Stimulated activated CD4-positive, alpha-beta T cell treated with anti-CD3 and anti-CD28 coated beads, Interleukin-15, amount 100 ng/mL, for 24 hours (primary cell): ENCODE data around the gene COL1A1.

ENCODE experiments used
- DNase-seq: peaks from one replicate; pipeline ENCODE4 v3.0.0-alpha.2; 2020

Gene COL1A1

GRCh38 chr17:50170662-50171370 lies 30.6 kb downstream of the COL1A1 start:
- DNase-seq, result no peak

GRCh38 chr17:50169881-50170459 lies 31.5 kb downstream of the COL1A1 start:
- DNase-seq, result no peak

GRCh38 chr17:50169121-50169764 lies 32.2 kb downstream of the COL1A1 start:
- DNase-seq, result peak; percentile 69

DNA sequence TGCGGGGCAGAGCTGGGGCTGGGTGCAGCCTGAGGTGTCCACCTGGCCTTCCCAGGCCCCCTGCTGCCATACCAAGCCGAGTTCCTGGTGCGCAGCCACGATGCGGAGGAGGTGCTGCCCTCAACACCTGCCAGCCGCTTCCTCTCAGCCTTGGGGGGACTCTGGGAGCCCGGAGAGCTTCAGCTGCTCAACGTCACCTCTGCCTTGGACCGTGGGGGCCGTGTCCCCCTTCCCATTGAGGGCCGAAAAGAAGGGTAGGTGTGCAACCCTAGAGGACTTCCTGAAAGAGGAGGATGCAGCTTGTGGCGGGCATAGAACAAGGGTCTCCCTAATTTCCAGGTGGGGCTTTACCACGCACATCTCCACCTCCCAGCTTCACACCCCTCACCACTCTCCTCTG lies 33.1 kb downstream of the COL1A1 start:
- no peak for DNase-seq

DNA sequence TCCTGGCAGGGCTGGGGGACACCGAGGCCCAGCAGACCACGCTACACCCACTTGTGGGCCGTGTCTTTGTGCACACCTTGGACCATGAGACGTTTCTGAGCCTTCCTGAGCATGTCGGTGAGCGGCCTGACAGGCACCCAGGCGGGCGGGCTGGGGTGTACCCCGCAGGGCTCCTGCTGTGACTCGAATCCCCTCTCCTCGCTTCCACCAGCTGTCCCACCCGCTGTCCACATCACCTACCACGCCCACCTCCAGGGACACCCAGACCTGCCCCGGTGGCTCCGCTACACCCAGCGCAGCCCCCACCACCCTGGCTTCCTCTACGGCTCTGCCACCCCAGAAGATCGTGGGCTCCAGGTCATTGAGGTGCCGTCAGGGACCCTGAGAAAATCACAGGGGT lies 34.1 kb downstream of the COL1A1 start:
- DNase-seq, result no peak

GRCh38 chr17:50166518-50167181 lies 34.8 kb downstream of the COL1A1 start:
- DNase-seq, result no peak

DNA sequence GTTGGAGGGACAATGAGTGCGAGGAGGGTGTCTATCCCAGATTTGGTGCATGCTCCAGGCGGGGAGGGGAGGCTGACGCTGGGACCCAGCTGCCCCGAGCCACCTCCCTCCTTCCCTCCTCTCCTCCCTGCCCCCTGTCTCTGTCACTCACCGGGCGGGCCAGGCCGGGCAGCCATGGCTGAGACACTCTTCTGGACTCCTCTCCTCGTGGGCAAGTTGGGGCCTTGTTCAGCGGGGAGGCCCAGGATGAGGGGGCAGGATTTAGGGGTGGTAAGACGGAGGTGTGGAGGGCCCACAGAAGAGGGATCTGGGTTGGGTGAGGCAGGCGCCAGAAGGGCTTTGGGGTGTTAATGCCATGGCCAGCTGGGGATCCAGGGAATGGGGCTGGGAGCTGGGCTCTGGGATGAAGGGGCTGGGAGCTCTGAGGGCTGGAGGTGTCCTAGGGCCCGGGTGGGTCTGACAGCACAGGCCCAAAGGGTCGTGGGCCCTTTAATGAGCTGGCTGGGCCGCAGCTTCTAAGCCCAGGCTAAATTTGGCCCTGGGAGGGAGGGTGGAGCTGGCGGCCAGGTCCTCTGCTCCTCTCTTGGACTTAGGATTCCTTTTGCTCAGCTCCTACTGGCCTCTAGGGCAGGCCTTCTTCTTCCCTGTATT lies 35.4 kb downstream of the COL1A1 start, which contains the start of gene SGCA:
SGCA (plus strand) TSS at position 139 of the 651 bp plus-strand sequence; CDS start at position 175, 36 bp downstream.
- no peak for DNase-seq

GRCh38 chr17:50165466-50165865 lies 36.0 kb downstream of the COL1A1 start:
- no peak for DNase-seq

GRCh38 chr17:50165066-50165465 lies 36.4 kb downstream of the COL1A1 start:
- no peak for DNase-seq

GRCh38 chr17:50164697-50164988 lies 36.8 kb downstream of the COL1A1 start:
- no peak for DNase-seq

- DNase-seq, result no peak
Measured at GRCh38 chr17:50163843-50164696, 37.4 kb downstream of the COL1A1 start.

DNA sequence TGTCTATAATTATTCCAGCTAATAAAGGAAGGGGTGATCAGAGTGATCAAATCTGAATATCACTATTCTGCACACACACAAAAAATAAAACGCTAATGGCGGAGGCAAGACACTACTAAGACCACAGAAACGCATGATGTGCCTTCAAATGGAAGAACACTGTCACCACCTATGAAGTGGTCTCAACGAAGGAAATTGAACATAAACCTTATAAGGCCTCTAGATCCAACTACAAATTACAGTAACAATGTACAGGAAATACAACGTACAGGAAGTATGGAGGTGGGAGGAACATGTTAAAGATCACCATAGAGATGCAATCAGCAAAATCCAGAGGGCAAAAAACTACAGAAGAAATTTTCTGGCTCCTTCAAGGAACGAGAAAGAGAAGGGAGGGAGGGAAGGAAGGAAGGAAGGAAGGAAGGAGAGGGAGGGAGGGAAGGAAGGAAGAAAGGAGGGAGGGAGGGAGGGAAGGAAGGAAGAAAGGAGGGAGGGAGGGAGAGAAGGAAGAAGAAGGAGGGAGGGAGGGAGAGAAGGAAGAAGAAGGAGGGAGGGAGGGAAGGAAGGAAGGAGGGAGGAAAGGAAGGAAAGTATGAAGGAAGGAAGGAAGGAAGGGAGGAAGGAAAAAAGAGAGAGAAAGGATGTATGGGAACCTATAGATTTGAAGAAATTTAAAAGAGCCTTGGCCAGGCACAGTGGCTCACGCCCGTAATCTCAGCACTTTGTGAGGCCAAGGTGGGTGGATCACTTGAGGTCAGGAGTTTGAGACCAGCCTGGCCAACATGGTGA lies 38.8 kb downstream of the COL1A1 start:
- no peak for DNase-seq

DNA sequence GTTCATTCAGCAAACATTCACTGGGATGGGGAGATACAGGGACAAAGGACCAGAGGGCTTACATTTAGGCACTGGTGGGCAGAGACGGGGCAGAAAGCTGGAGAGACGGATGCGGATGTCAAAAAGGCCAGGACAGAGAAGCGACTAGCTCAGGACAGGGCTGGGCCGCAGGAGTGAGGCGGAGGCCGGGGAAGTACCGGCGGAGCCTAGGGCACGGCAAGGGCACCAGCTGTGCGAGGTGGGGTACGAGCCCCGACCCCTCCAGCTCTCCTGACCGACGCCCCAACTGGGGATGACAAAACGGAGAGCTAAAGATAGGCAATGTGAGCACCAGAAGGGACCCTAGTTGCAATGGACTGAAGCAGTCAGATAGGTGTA lies 39.5 kb downstream of the COL1A1 start:
- DNase-seq, result no peak

DNA sequence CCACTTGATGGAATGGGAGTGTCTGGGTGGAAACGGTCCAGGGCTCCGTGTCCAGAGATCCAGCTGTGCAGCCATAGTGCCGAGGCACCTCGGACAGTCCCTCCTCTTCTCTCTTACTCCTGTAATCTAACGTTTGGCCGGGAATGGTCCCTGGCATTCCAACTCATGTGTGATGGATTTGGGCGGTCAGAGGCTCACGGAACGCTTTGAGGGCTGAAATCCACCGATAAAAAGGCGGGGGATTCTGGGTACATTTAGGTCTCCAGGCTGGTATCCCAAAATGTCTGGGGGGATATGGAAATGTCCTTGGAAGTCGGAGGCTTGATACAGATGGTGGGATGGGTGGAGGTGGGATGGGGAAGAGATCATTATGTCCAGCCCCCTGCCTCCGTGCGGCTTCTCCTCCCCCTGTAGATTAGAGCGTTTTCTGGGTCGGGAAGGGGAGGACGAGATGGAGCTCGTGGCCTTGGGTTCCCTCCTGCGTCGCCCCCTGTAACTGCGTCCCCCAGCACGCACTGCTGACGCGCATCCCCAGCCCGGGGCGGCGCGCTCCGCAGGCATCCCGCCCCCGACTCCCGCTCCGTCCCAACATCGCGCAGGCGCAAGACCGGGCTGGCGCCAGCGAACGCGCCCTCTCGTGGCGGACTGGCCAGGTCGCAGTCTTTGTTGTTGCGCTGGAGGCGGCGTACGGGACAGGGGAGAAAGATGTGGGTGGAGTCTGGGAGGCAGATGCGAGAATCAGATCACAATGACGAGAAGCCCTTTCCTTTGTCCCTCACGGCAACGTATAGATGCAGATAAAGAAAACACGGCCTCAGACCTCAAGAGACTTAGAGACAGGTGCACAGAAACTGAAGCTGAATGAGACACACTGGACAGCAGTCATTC lies 40.2 kb downstream of the COL1A1 start:
- DNase-seq, result peak; percentile 96

- no peak for DNase-seq
Measured at GRCh38 chr17:50157891-50158290, 43.5 kb downstream of the COL1A1 start.

- no peak for DNase-seq
Measured at GRCh38 chr17:50155115-50155819, 46.2 kb downstream of the COL1A1 start.

DNA sequence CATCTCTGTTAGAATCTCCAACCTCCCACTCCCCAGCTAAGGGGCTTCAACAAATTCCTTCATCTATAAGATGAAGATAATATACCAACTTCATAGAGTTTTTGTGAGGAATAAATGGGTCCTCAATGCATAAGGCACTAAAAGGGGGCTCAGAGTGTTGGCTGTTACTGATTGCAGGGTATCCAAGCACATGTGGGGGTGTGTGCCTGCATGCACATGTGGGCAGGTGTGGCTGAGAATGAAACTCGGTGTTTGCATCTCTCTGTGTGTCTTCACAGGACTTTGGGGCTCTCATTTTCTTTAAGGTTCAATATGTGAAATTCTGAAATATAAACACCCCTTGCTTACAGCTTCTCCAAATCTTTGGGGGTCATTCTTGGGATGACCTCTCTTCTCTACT lies 46.8 kb downstream of the COL1A1 start:
- DNase-seq, result no peak

GRCh38 chr17:50153650-50154575 lies 47.5 kb downstream of the COL1A1 start:
- no peak for DNase-seq

DNA sequence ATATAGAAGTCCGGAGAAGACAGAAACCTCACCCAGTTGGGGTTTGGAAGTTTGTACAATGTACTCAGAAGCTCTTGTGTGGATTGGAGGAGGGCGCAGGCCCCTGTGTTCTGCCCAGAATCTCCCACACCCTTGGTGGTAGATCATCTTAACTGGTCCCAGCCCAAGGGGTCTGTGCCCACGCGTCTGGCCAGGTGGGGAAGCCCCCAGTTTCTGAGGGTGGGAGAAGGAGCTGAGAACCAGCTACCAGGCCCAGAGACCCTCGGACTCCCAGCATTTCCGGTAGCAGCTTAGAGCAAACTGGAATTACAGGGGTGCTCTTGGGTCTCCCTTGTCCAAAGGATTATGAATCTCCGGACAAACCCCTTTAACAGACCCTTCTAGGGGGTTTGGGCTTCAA lies 48.7 kb downstream of the COL1A1 start:
- DNase-seq, result no peak
